ENCODE data around the gene KCNE3. TPM values are rescaled to one million over a fixed set of nuclear protein-coding genes. Genes with fewer than 3 reads are reported as not detected.
A peak's percentile ranks its signal among the peaks of the same experiment; 100 is the strongest.

KCNE3 gene
- total RNA-seq, 4 donors from 2014 or later, result 0.72 to 8.4 (median 3.5) TPM

GRCh38 chr11:74490941-74491340, 23.6 kb upstream of the KCNE3 start:
- no peak overlapping the region for H3K27ac ChIP-seq
- H3K4me3 ChIP-seq, result no peak overlapping the region
- no peaks in the 10 kb centered on the region for H3K9me3 ChIP-seq
- peaks cover 0 to 14% (median 0%) of the 10 kb centered on the region in 3 donors for H3K36me3 ChIP-seq
- H3K27me3 ChIP-seq, result no peaks in the 10 kb centered on the region
- intact Hi-C loops (cut with DNase I), result no loop called here
- no peak for DNase-seq
- TF ChIP-seq CTCF (IDR thresholded peaks at IDR 0.05) (no peak), POLR2A (IDR thresholded peaks at IDR 0.05) (no peak)
- peaks cover 0 to 19% (median 11%) of the 10 kb centered on the region in 3 donors for H3K4me1 ChIP-seq
- 90 to 97% methylated on average over 3 to 4 of the region's 4 CpGs for WGBS, 2 donors

GRCh38 chr11:74487875-74488274, 20.5 kb upstream of the KCNE3 start:
- Histone ChIP-seq H3K4me1 (peaks cover 0 to 9% (median 6%) of the 10 kb centered on the region in 3 donors), H3K27ac (no peak overlapping the region), H3K9me3 (no peaks in the 10 kb centered on the region), H3K27me3 (no peaks in the 10 kb centered on the region), H3K36me3 (peaks cover 0 to 14% (median 0%) of the 10 kb centered on the region in 3 donors), H3K4me3 (no peak overlapping the region)
- no peak for DNase-seq
- WGBS, 2 donors, result 44 to 71% methylated on average over 1 of the region's 1 CpG
- intact Hi-C loops (cut with DNase I), result no loop called here
- TF ChIP-seq POLR2A (IDR thresholded peaks at IDR 0.05) (no peak), CTCF (IDR thresholded peaks at IDR 0.05) (peak in 1 of 6 experiments; percentile 18)

- Histone ChIP-seq H3K27ac (no peak overlapping the region), H3K27me3 (no peaks in the 10 kb centered on the region), H3K4me1 (no peaks in the 10 kb centered on the region), H3K4me3 (no peak overlapping the region), H3K9me3 (no peaks in the 10 kb centered on the region), H3K36me3 (peaks cover 0 to 4% (median 0%) of the 10 kb centered on the region in 3 donors)
- no peak for DNase-seq
- WGBS, 2 donors, result 85 to 93% methylated on average over 2 of the region's 2 CpGs
- no peak for TF ChIP-seq CTCF (IDR thresholded peaks at IDR 0.05)
- no peak for TF ChIP-seq POLR2A (IDR thresholded peaks at IDR 0.05)
- intact Hi-C loops (cut with DNase I), result no loop called here
These were observed 18.5 kb upstream of the KCNE3 start for GRCh38 chr11:74485868-74486267.

- 41 to 54% methylated on average over 3 of the region's 3 CpGs for WGBS, 2 donors
- Histone ChIP-seq H3K4me3 (no peak overlapping the region), H3K27ac (no peak overlapping the region), H3K4me1 (no peaks in the 10 kb centered on the region), H3K9me3 (no peaks in the 10 kb centered on the region), H3K27me3 (peaks cover 0 to 3% (median 0%) of the 10 kb centered on the region in 4 donors), H3K36me3 (no peaks in the 10 kb centered on the region)
- TF ChIP-seq CTCF (IDR thresholded peaks at IDR 0.05), result no peak
- no peak for DNase-seq
- intact Hi-C loops (cut with DNase I), result no loop called here
These were observed 13.5 kb upstream of the KCNE3 start for GRCh38 chr11:74480688-74481417.

- WGBS, 2 donors, result 44 to 55% methylated on average over 1 of the region's 1 CpG
- Histone ChIP-seq H3K36me3 (no peaks in the 10 kb centered on the region), H3K4me1 (no peaks in the 10 kb centered on the region), H3K27me3 (peaks cover 0 to 3% (median 0%) of the 10 kb centered on the region in 4 donors), H3K27ac (no peak overlapping the region), H3K9me3 (no peaks in the 10 kb centered on the region), H3K4me3 (no peak overlapping the region)
- no peak for DNase-seq
- TF ChIP-seq POLR2A (IDR thresholded peaks at IDR 0.05), result no peak
- TF ChIP-seq CTCF (IDR thresholded peaks at IDR 0.05), result no peak
- intact Hi-C loops (cut with DNase I), result no loop called here
These were observed 12.4 kb upstream of the KCNE3 start for GRCh38 chr11:74479732-74480123.

All from esophagus squamous epithelium (tissue), 5 donors.